HG02943 (cell line): Measurements from ENCODE around the gene TACC2.

Experiments
- ATAC-seq: cut with Tn5 transposase; IDR thresholded peaks from one replicate; pipeline ENCODE4 v1.9.1; 2021; ENCODE audit warnings: mild to moderate bottlenecking, low read depth, moderate library complexity; ENCODE audit not compliant: unreplicated experiment

TACC2 gene

GRCh38 chr10:122113161-122113944 is 124.4 kb downstream of the TACC2 start:
- ATAC-seq, result no peak

- no peak for ATAC-seq
Observed at GRCh38 chr10:122113945-122114747, 125.2 kb downstream of the TACC2 start.

- no peak for ATAC-seq
Observed at GRCh38 chr10:122115874-122116273, 126.9 kb downstream of the TACC2 start.

- ATAC-seq, result no peak
Observed at GRCh38 chr10:122116331-122116730, 127.4 kb downstream of the TACC2 start.

DNA sequence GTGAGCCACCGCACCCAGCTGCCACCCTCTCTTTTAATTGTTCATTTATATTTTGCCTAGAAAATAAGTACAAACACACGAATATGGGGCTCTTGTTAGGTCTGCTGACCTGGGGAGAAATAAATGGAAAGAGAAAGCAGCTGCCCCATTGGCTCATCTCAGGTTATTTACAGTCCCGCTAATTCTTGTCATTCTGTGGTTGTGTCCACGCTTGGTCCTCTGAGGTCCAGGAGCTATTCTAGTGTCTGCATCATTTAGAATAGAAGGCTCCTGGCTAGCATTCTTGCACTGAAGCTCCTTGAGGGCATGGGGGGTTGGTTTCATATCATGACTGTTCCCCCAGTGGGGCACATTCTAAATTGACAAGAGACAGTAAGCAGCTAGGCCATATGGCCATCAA is 128.5 kb downstream of the TACC2 start:
- ATAC-seq, result no peak

DNA sequence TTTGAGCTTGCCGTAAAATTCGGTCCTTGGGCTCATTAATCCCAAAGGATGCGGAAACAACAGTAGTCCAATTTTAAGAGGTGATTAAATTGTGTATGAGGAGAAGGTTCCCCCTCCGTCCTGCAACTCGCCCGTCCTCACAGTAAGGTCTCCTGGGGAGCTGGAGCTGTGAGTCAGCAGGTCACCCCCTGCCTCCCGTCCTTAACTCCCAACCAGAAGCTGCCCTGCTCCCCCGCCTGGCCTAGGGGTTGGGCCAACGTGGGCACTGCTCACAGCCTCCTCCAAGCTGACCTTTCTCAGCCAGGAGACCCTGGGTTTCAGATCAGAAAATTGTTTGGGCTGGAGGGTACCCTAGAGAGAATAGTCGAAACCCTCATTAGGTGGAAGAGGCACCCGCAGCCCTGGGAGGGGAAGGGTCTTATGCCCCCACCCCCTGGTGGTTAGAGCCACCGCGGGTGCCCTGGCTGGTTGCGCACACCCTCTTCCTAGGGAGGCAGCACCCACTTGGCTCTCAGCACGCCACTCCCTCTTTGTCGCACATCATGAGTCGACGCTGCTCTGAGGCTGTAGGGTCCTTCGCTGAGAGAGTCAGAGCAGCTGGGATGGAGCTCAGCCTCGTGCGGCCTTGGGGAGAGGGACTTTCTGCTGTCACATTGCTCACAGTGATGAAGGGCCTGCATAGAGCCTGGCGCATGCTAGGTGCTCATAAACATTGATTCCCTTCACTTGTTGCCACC is 131.2 kb downstream of the TACC2 start:
- no peak for ATAC-seq

DNA sequence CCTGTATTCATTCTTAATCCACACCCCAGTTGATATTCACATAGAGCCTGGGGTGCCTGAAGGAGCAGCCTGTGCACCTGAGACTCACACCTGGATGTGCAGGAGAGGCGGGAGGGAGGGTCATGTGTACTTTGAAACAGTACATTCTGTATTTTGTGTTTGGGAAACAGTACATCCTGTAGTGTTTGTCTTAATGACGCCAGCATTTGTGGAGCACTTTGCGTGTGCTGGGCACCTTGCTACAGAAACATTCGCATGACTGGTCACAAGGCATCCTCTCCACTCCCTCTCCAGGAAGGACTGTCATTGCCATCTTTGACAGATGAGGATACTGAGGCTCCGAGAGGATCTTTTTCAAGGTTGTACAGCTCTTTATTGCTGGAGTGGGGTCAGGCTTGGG is 132.1 kb downstream of the TACC2 start:
- ATAC-seq, result no peak

GRCh38 chr10:122122493-122122892 is 133.5 kb downstream of the TACC2 start:
- no peak for ATAC-seq

- ATAC-seq, result no peak
Observed at GRCh38 chr10:122123186-122123585, 134.2 kb downstream of the TACC2 start.

DNA sequence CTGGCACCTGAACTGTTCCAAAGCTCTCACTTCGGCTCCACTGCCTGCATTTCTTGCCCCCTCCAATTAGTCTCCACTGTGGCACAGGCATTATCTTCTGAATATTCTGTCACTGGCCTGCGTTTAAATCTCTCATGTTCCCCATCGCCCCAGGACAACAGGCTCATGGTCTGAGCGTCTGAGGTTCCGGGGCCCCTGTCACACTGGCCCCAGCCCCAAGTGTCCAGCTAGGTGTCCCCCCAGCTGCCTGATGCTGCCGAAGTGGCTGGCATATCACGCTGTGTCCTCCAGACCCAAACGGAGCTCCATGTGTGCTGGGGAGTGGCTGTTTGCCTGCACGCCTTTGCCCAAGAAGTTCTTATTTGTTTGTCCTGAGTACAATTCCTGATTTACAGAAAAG is 135.4 kb downstream of the TACC2 start:
- ATAC-seq, result no peak

- ATAC-seq, result no peak
Observed at GRCh38 chr10:122124808-122125207, 135.8 kb downstream of the TACC2 start.

- ATAC-seq, result no peak
Observed at GRCh38 chr10:122126763-122127659, 138.0 kb downstream of the TACC2 start.

GRCh38 chr10:122127943-122128342 is 139.0 kb downstream of the TACC2 start:
- ATAC-seq, result no peak

- no peak for ATAC-seq
Observed at GRCh38 chr10:122128357-122128756, 139.4 kb downstream of the TACC2 start.

DNA sequence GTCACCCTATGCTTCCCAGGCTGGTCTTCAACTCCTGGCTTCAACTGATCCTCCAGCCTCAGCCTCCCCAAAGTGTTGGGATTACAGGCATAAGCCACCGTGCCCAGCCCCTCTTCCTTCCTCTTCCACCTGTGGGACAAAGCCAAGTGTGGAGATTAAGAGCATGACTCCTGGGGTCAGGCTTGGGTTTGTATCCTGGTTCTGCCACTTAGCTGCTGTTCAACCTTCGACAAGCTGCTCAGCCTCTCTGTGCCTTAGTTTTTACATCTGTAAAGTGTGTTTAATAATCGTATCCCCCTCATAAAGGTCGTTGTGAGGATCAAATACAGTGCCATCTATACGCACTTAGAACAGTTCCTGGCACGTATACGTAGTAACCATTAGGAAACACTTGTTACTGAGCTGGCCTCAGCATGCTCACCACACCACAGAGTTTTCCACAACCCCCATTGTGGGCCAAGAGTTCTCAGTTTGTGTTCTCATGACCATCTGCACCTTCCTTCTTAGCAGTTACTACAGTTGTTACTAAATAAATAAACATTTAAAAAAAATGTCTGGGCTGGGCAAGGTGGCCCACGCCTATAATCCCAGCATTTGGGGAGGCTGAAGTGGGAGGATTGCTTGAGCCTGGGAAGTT is 141.6 kb downstream of the TACC2 start:
- ATAC-seq, result no peak

DNA sequence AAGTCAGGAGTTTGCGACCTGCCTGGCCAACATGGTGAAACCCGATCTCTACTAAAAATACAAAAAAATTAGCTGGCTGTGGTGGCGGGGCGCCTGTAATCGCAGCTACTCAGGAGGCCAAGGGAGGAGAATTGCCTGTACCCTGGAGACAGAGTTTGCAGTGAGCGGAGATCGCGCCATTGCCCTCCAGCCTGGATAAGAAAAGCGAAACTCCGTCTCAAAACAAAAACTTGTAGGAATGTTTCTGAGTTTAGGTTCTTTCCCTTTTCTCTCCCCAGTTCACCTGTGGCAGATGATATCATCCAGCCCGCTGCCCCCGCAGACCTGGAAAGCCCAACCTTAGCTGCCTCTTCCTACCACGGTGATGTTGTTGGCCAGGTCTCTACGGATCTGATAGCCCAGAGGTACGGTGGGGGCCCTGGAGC is 143.4 kb downstream of the TACC2 start:
- ATAC-seq, result no peak

DNA sequence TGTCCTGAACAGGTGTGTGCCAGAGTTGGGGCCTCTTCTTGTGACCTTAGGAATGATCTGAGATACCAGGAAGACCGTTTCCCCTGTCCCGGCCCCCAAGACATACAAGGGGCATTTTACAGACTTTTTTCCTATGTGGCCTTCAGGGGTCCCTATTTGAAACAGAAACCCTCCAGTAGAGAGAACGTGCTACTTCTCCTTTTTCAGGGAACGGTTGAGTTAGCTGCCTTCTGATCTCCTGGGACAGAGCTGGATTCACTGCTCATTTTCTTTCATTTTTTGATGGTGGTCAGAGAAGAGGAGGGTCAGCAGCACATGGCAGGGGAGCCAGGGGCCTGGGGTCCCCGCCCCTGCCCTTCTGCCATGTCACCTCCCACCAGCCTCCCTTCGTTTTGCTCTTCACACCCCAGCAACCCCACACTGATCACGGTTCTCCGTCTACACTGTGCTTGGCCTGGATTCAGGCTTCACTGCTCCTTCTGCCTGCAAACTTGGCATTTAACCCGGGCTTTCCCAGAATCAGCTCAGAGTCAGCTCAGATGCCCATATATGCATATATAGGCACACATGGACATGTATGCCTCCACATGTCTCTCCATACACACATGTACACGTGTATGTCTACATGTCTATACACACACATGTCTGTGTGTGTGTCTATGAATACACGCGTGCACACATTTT is 144.1 kb downstream of the TACC2 start:
- no peak for ATAC-seq

- ATAC-seq, result no peak
Observed at GRCh38 chr10:122135251-122136025, 146.5 kb downstream of the TACC2 start.
